ENCODE measurements around the gene DLG2.

Gene DLG2

DNA sequence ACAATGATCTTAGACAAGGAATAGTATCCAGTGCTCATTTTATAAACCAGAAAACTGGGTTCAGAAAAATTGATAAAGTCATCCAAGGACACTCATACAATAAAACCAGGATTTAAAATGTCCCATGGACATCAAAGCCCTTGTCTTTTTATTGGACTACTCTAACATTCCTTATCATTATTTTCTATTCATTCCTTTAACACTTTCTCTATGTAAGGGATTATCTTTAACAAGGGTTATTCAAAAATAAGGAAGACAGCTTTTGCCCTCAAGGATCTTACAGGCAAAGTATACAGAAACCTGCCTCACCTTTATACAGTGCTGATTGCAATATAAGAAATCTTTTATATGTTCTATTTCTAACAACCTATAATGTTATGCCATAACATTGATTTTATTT lies 790.8 kb downstream of the DLG2 start:
- Histone ChIP-seq H3K4me1 (ENCODE audit: control insufficient read depth, insufficient read depth, low read length) (no peaks in the 10 kb centered on the region), H3K9ac (ENCODE audit: low read depth, low read length) (no peak overlapping the region), H3K4me3 (ENCODE audit: low read depth, low read length) (no peak overlapping the region), H3K36me3 (ENCODE audit: control insufficient read depth, insufficient read depth, low read length) (no peaks in the 10 kb centered on the region), H3K9me3 (ENCODE audit: control insufficient read depth, insufficient read depth, low read length) (no peaks in the 10 kb centered on the region), H3K27me3 (ENCODE audit: control insufficient read depth, insufficient read depth, low read length) (no peaks in the 10 kb centered on the region)

DNA sequence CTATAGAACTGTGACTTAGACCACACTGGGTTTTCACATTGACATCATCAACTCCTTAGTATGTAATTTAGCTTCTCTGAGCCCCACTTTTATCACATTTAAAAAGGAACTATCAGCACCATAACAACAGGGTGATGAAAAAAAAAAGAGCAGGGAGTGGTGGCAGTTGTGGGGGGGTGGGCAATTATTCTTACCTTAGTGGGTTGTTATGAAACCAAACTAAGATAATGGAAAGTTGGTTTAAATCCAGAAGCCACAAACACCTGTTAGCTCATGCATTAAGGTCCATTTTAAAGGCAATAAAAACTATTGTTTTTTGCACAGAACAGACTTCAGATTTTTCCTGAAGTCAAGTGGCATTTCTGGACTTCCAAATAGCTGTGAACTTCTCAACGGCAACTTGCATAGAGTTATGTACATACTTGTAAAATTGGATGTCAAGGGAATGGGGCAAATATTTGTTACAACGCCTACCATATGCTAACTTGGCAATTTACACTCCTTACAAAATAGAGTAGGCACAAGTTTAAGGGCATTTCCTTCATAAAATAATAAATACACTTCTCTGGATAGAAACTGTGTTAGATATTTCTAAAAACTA lies 793.6 kb downstream of the DLG2 start:
- Histone ChIP-seq H3K36me3 (ENCODE audit: control insufficient read depth, insufficient read depth, low read length) (no peaks in the 10 kb centered on the region), H3K4me3 (ENCODE audit: low read depth, low read length) (no peak overlapping the region), H3K4me1 (ENCODE audit: control insufficient read depth, insufficient read depth, low read length) (no peaks in the 10 kb centered on the region), H3K9ac (ENCODE audit: low read depth, low read length) (no peak overlapping the region), H3K9me3 (ENCODE audit: control insufficient read depth, insufficient read depth, low read length) (no peaks in the 10 kb centered on the region), H3K27me3 (ENCODE audit: control insufficient read depth, insufficient read depth, low read length) (no peaks in the 10 kb centered on the region)

DNA sequence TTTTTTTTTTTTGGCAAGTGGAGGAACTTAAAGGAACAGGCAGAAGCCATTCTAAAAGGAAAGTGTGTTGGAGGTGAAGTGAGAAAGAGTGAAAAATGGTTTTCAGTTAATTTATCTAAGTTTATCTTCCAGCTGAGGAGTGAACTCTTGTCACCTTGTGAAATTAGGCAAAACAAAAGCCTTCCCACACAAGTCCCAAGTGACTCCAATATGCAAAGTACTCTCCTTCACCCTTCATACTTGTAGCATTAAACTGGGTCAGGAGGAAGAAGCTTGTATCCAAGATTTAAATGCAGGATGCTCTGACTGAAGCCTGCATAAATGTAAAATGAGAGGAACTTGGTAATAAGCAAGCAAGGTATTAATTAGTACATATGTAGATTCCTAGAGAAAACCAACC lies 796.8 kb downstream of the DLG2 start:
- no peaks in the 10 kb centered on the region for H3K27me3 ChIP-seq (ENCODE audit: control insufficient read depth, insufficient read depth, low read length)
- H3K9ac ChIP-seq (ENCODE audit: low read depth, low read length): no peak overlapping the region
- no peaks in the 10 kb centered on the region for H3K36me3 ChIP-seq (ENCODE audit: control insufficient read depth, insufficient read depth, low read length)
- H3K4me1 ChIP-seq (ENCODE audit: control insufficient read depth, insufficient read depth, low read length): no peaks in the 10 kb centered on the region
- H3K9me3 ChIP-seq (ENCODE audit: control insufficient read depth, insufficient read depth, low read length): no peaks in the 10 kb centered on the region
- no peak overlapping the region for H3K4me3 ChIP-seq (ENCODE audit: low read depth, low read length)

DNA sequence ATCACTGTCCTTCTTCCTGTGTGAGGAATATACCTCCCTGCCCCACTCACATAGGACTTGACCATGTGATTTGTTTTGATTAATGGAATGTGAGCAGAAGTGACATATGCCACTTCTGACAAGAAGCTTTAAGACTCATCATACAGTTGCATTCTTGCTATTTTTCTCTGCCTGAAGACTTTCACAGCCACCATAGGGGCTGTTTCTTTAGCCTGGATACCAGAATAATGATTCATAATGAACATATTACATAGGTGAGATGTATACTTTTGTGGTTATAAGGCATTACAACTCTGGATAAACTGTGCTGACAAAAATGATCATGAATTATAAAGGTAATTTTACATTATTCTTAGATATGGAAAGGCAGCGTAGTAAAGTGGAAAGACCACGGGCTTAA lies 798.0 kb downstream of the DLG2 start:
- H3K27me3 ChIP-seq (ENCODE audit: control insufficient read depth, insufficient read depth, low read length): no peaks in the 10 kb centered on the region
- H3K4me3 ChIP-seq (ENCODE audit: low read depth, low read length): no peak overlapping the region
- H3K9ac ChIP-seq (ENCODE audit: low read depth, low read length): no peak overlapping the region
- H3K9me3 ChIP-seq (ENCODE audit: control insufficient read depth, insufficient read depth, low read length): no peaks in the 10 kb centered on the region
- no peaks in the 10 kb centered on the region for H3K36me3 ChIP-seq (ENCODE audit: control insufficient read depth, insufficient read depth, low read length)
- H3K4me1 ChIP-seq (ENCODE audit: control insufficient read depth, insufficient read depth, low read length): no peaks in the 10 kb centered on the region

DNA sequence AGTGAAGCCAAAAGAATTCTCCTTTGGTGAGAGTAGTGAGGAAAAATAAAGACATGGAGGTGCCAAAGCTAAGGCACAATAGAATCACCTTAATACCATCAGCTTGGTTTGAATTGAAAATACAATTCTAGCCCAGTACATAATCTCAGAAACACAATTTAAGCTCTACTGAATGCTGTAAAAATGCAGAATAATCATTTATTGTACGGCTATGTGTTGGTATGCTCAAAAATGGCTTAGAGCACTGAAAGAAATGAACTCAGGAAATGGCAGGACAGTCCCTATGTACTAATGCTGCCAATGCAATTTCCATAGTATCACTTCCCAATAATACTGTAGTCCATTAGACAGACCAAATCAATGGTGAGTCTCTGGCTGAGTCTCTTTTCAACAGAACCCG lies 798.5 kb downstream of the DLG2 start:
- no peak overlapping the region for H3K9ac ChIP-seq (ENCODE audit: low read depth, low read length)
- H3K9me3 ChIP-seq (ENCODE audit: control insufficient read depth, insufficient read depth, low read length): no peaks in the 10 kb centered on the region
- no peaks in the 10 kb centered on the region for H3K36me3 ChIP-seq (ENCODE audit: control insufficient read depth, insufficient read depth, low read length)
- H3K4me1 ChIP-seq (ENCODE audit: control insufficient read depth, insufficient read depth, low read length): no peaks in the 10 kb centered on the region
- H3K4me3 ChIP-seq (ENCODE audit: low read depth, low read length): no peak overlapping the region
- no peaks in the 10 kb centered on the region for H3K27me3 ChIP-seq (ENCODE audit: control insufficient read depth, insufficient read depth, low read length)

DNA sequence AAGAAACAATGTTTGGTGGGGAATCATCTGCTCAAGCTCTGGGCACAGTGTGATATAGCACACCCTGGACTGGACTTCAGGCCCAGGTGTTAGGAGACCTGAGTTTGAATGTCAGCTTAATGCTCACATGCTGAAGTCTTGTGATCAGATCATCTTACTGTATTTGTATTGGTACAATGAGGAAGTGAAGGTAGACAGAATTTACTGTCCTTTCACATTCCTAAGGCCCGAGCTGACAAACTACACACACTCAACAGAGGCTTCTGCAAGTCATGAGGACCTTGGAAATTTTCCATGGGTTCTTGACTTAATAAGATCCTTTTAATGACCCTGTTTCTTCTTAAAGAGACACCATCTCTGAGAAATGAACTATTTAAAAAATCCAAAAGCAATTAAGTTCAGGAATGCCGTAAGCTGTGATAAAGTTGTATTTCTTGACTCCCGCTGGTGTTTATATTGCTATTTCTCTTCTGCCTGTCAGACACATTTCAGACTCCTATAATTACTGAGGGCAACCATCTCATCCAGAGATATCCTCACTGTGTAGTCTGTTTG lies 802.0 kb downstream of the DLG2 start:
- no peak overlapping the region for H3K9ac ChIP-seq (ENCODE audit: low read depth, low read length)
- no peaks in the 10 kb centered on the region for H3K27me3 ChIP-seq (ENCODE audit: control insufficient read depth, insufficient read depth, low read length)
- H3K9me3 ChIP-seq (ENCODE audit: control insufficient read depth, insufficient read depth, low read length): no peaks in the 10 kb centered on the region
- H3K4me1 ChIP-seq (ENCODE audit: control insufficient read depth, insufficient read depth, low read length): no peaks in the 10 kb centered on the region
- H3K36me3 ChIP-seq (ENCODE audit: control insufficient read depth, insufficient read depth, low read length): no peaks in the 10 kb centered on the region
- no peak overlapping the region for H3K4me3 ChIP-seq (ENCODE audit: low read depth, low read length)

DNA sequence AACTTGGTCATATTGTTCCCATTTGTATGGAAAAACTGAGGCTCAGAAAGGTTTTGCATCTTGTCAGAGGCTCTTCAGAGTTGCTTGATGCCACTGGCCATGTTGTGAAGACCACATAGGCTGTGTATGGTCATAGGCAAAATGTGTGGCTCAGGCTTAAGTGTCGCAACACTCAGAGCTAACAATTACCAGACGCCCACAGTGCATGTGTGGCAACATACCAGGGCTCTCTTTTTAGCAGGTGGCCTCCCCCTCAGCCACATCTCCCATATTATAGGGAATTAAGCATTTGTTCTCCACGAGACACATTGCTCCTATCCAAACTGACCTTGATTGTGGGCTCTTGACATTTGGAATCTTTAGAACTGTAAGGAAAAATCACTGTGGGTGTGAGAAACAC lies 802.5 kb downstream of the DLG2 start:
- H3K36me3 ChIP-seq (ENCODE audit: control insufficient read depth, insufficient read depth, low read length): no peaks in the 10 kb centered on the region
- H3K4me3 ChIP-seq (ENCODE audit: low read depth, low read length): no peak overlapping the region
- no peaks in the 10 kb centered on the region for H3K27me3 ChIP-seq (ENCODE audit: control insufficient read depth, insufficient read depth, low read length)
- no peak overlapping the region for H3K9ac ChIP-seq (ENCODE audit: low read depth, low read length)
- H3K9me3 ChIP-seq (ENCODE audit: control insufficient read depth, insufficient read depth, low read length): no peaks in the 10 kb centered on the region
- no peaks in the 10 kb centered on the region for H3K4me1 ChIP-seq (ENCODE audit: control insufficient read depth, insufficient read depth, low read length)

DNA sequence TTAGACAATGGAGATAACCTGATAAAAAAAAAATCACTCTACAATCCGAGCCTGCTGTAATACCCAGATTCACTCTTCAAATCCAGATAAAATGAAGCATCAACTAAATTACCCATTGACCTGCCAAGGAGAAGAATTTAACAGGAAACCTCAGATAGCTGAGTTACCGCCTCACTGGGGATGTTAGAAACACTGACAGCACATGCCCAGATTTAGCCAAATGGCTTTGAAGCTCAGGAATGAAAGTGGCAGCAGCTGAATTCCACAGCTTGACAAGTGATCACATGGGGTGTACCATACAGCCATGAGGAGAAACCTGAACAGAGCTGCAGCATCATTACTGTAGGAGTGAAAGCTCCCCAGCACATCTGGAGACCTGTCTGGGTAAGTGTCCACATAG lies 807.6 kb downstream of the DLG2 start:
- H3K27me3 ChIP-seq (ENCODE audit: control insufficient read depth, insufficient read depth, low read length): no peaks in the 10 kb centered on the region
- H3K9ac ChIP-seq (ENCODE audit: low read depth, low read length): no peak overlapping the region
- no peaks in the 10 kb centered on the region for H3K4me1 ChIP-seq (ENCODE audit: control insufficient read depth, insufficient read depth, low read length)
- H3K9me3 ChIP-seq (ENCODE audit: control insufficient read depth, insufficient read depth, low read length): no peaks in the 10 kb centered on the region
- H3K36me3 ChIP-seq (ENCODE audit: control insufficient read depth, insufficient read depth, low read length): no peaks in the 10 kb centered on the region
- H3K4me3 ChIP-seq (ENCODE audit: low read depth, low read length): no peak overlapping the region

DNA sequence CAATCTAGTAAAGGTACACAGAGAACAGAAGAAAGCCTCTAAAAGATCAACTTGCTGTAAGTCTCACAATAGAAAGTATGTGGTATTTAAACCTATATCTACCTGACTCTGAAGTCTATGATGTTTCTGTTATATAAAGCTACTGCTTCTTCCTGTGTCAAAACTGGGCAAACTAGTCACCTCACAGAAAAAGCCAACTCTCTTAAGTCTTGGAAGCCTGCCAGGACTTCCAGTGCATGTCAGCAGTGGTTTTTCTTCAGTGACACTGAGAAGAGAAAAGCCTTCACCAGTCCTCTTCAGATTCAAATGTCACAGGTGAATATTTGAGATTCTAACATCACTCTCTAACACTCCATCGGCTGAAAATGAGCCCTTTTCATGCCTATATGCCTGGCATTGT lies 808.0 kb downstream of the DLG2 start:
- no peaks in the 10 kb centered on the region for H3K27me3 ChIP-seq (ENCODE audit: control insufficient read depth, insufficient read depth, low read length)
- no peak overlapping the region for H3K4me3 ChIP-seq (ENCODE audit: low read depth, low read length)
- no peak overlapping the region for H3K9ac ChIP-seq (ENCODE audit: low read depth, low read length)
- H3K36me3 ChIP-seq (ENCODE audit: control insufficient read depth, insufficient read depth, low read length): no peaks in the 10 kb centered on the region
- H3K4me1 ChIP-seq (ENCODE audit: control insufficient read depth, insufficient read depth, low read length): no peaks in the 10 kb centered on the region
- no peaks in the 10 kb centered on the region for H3K9me3 ChIP-seq (ENCODE audit: control insufficient read depth, insufficient read depth, low read length)

DNA sequence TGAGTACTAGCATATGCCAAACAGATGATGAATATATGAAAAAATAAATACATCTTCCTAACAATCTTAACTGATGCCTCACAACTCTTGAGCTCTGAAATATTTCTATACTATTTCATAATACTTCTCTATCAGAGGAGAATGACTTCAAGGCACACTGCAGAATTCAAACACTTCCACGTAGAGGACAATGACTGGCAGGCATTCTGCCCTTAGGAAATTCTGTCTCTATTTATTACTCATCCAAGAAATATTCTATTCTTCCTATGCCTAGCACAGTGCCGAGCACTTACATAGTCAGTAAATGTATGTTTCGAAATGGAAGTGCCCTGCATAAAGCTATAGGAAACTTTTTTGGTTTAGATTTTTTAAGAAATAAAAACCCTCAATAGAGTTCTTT lies 809.1 kb downstream of the DLG2 start:
- Histone ChIP-seq H3K4me1 (ENCODE audit: control insufficient read depth, insufficient read depth, low read length) (no peaks in the 10 kb centered on the region), H3K9me3 (ENCODE audit: control insufficient read depth, insufficient read depth, low read length) (no peaks in the 10 kb centered on the region), H3K27me3 (ENCODE audit: control insufficient read depth, insufficient read depth, low read length) (no peaks in the 10 kb centered on the region), H3K36me3 (ENCODE audit: control insufficient read depth, insufficient read depth, low read length) (no peaks in the 10 kb centered on the region), H3K9ac (ENCODE audit: low read depth, low read length) (no peak overlapping the region), H3K4me3 (ENCODE audit: low read depth, low read length) (no peak overlapping the region)

DNA sequence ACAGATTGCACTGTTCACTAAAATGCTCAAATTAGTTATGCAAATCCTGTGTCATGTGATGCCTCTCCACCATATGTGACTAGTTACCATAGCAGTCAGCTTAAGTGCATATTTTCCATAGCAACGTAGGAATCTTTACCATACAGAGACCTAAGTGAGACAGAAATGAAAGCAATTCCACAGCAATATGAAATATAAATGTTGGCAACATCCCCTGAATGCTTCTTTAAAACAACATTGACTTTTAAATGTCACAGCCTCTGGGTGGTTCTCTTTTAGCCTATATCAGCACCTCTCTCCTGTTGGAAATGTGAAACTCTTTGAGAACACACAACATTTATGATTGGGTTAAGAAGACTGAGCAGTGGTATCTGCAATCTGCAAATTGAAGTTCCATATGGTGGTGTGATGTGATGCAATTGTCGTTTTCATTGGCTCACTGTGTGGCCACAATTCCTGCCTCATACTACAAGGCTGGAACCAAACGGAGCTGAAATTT lies 814.6 kb downstream of the DLG2 start:
- Histone ChIP-seq H3K36me3 (ENCODE audit: control insufficient read depth, insufficient read depth, low read length) (no peaks in the 10 kb centered on the region), H3K27me3 (ENCODE audit: control insufficient read depth, insufficient read depth, low read length) (no peaks in the 10 kb centered on the region), H3K4me3 (ENCODE audit: low read depth, low read length) (no peak overlapping the region), H3K4me1 (ENCODE audit: control insufficient read depth, insufficient read depth, low read length) (no peaks in the 10 kb centered on the region), H3K9me3 (ENCODE audit: control insufficient read depth, insufficient read depth, low read length) (no peaks in the 10 kb centered on the region), H3K9ac (ENCODE audit: low read depth, low read length) (no peak overlapping the region)

DNA sequence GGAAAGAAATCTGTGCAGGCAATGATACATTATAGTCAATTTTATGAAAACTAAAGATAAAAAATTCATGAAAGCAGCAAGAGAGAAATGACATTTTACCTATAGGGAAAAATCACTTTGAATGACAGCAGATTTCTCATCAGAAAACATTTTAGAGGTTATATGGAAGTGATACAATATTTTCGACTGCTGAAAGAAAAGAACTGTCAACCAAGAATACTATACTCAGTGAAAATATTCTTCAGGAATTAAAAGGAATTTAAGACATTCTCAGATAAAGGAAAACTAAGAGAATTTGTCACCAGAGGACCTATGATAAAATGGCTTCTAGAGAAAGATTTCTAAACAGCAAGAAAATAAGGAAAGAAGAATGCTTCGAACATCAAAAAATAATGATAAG lies 820.8 kb downstream of the DLG2 start:
- Histone ChIP-seq H3K36me3 (ENCODE audit: control insufficient read depth, insufficient read depth, low read length) (no peaks in the 10 kb centered on the region), H3K27me3 (ENCODE audit: control insufficient read depth, insufficient read depth, low read length) (no peaks in the 10 kb centered on the region), H3K4me3 (ENCODE audit: low read depth, low read length) (no peak overlapping the region), H3K4me1 (ENCODE audit: control insufficient read depth, insufficient read depth, low read length) (no peaks in the 10 kb centered on the region), H3K9ac (ENCODE audit: low read depth, low read length) (no peak overlapping the region), H3K9me3 (ENCODE audit: control insufficient read depth, insufficient read depth, low read length) (no peaks in the 10 kb centered on the region)
